Common myeloid progenitor, CD34-positive (primary cell): ENCODE results near the gene NDUFA11.

Experiments used
- CTCF ChIA-PET: fragments of 350-600 bp; sonication (Branson Sonifier 250); formaldehyde crosslinking; loops from one replicate; lab custom pipeline; 2021; ENCODE audit warnings: antibody characterized with exemption; lab: Charles Lee
- POLR2A ChIA-PET: fragments of 350-600 bp; sonication (Branson Sonifier 250); formaldehyde crosslinking; loops from one replicate; lab custom pipeline; 2021; ENCODE audit warnings: antibody characterized with exemption; lab: Charles Lee
- DNase-seq, 3 donors: peaks; one replicate each; pipeline versions ENCODE4 v3.0.0 to v3.0.0-alpha.2; 2013
- H3K27ac ChIP-seq, 2 experiments: 1 replicate in 1 of 2; 2 replicates in 1 of 2; pipeline ENCODE4 v1.7.0; 2013; ENCODE audit warnings: inconsistent platforms in 2 of 2, low read length in 2 of 2, mild to moderate bottlenecking in 2 of 2, low read depth in 1 of 2, moderate library complexity in 1 of 2; ENCODE audit not compliant: severe bottlenecking in 2 of 2, insufficient read depth in 1 of 2, poor library complexity in 1 of 2
- H3K27me3 ChIP-seq, 5 experiments: replicated peaks in 2 of 5; 1 replicate in 3 of 5; 2 replicates in 2 of 5; pipeline versions ENCODE4 v1.6.1 to v1.7.0; 2013; ENCODE audit warnings: low read length in 4 of 5, mild to moderate bottlenecking in 2 of 5, moderate library complexity in 2 of 5, inconsistent platforms in 1 of 5; ENCODE audit not compliant: insufficient read depth in 5 of 5, control insufficient read depth in 4 of 5
- H3K36me3 ChIP-seq, 4 experiments: 1 replicate in 2 of 4; 2 replicates in 2 of 4; pipeline versions ENCODE4 v1.6.1 to v1.7.0; 2013; ENCODE audit warnings: low read length in 3 of 4, control low read depth in 1 of 4, mild to moderate bottlenecking in 1 of 4; ENCODE audit not compliant: control insufficient read depth in 4 of 4, insufficient read depth in 4 of 4
- H3K4me1 ChIP-seq, 4 experiments: 1 replicate in 3 of 4; 2 replicates in 1 of 4; pipeline versions ENCODE4 v1.6.1 to v1.7.1; 2013; ENCODE audit warnings: low read length in 3 of 4, mild to moderate bottlenecking in 3 of 4, control low read depth in 1 of 4, inconsistent platforms in 1 of 4, moderate library complexity in 1 of 4; ENCODE audit not compliant: control insufficient read depth in 4 of 4, insufficient read depth in 4 of 4; ENCODE audit errors: control extremely low read depth in 1 of 4
- H3K4me3 ChIP-seq, 7 experiments: 1 replicate in 4 of 7; 2 replicates in 3 of 7; pipeline versions ENCODE4 v1.5.1 to v1.7.0; 2013; ENCODE audit warnings: mild to moderate bottlenecking in 7 of 7, low read length in 6 of 7, moderate library complexity in 6 of 7, inconsistent platforms in 2 of 7, low read depth in 2 of 7, control low read depth in 1 of 7; ENCODE audit not compliant: insufficient read depth in 4 of 7, control insufficient read depth in 1 of 7; ENCODE audit errors: extremely low read depth in 1 of 7
- H3K9me3 ChIP-seq, 5 experiments: 1 replicate in 4 of 5; 2 replicates in 1 of 5; pipeline versions ENCODE4 v1.6.1 to v1.7.1; 2013; ENCODE audit warnings: low read length in 4 of 5, mild to moderate bottlenecking in 2 of 5, inconsistent platforms in 1 of 5, low read depth in 1 of 5, moderate library complexity in 1 of 5; ENCODE audit not compliant: control insufficient read depth in 4 of 5, insufficient read depth in 2 of 5; ENCODE audit errors: control extremely low read depth in 1 of 5
- WGBS: methylation state at CpG from one replicate; pipeline ENCODE4 v1.1.5; 2013; ENCODE audit not compliant: insufficient coverage; 5-methylcytosine and 5-hydroxymethylcytosine counted together

NDUFA11 gene

DNA sequence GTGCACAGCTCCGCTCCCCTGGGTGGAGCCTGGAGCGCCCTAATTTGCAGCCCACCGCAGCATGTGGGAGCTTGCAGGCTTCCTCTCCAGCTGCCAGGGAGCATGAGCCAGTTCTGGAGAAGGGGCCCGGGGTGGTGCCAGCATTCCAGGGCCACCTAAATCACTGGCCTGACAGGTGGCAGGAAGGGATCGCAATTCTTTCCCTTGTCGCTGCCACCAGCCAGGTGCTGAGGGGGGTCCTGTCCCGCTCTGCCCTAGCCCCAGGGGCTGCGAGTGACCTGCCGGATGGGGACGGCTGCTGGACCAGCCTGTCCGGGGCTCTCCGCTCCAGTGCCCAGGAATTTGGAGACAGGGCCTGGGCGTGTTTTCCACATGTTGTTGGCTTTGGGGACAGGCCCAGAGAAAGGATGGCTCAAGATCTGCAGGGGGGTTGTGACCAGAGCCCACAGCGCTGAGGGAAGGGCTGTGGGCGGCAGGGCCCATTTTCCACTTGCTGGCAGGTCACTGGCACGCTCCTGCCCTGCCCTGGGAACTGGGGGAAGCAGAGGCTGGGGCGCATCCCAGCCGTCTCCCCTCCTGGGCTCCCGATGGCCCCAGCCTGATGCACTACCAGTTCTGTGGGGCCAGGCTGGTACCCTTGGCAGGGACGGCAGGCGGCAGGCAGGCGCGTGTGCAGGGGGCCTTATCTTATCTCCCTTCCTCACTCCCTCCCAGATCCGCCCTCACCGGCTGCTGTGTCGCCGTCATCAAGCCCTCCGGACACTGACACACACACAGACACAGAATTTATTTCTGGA is 9.5 kb downstream of the NDUFA11 start:
- WGBS: 57% methylated on average over 26 of the region's 28 CpGs
- ChIA-PET CTCF (interaction anchor here (1.1 to 4.2 kb wide), 4 partner anchors 9 to 100 kb away, joined by 4 to 35 read pairs (median 6); partner anchors contain the start of genes NDUFA11 and NRTN), POLR2A (interaction anchor here (0.5 kb wide), 1 partner anchor 135 kb away, joined by 5 read pairs; no protein-coding TSS in a partner anchor)
- Histone ChIP-seq H3K4me3 (peak overlapping the region in 1 of 7 experiments; percentile 13), H3K4me1 (peaks cover 0 to 32% (median 14%) of the 10 kb centered on the region in 4 experiments), H3K9me3 (no peaks in the 10 kb centered on the region), H3K27me3 (peaks cover 0 to 33% (median 4%) of the 10 kb centered on the region in 5 experiments), H3K27ac (peak overlapping the region in 1 of 2 experiments; percentile 58), H3K36me3 (peaks cover 0 to 31% (median 17%) of the 10 kb centered on the region in 4 experiments)
- peak; percentile 75 to 91 (median 83) for DNase-seq

DNA sequence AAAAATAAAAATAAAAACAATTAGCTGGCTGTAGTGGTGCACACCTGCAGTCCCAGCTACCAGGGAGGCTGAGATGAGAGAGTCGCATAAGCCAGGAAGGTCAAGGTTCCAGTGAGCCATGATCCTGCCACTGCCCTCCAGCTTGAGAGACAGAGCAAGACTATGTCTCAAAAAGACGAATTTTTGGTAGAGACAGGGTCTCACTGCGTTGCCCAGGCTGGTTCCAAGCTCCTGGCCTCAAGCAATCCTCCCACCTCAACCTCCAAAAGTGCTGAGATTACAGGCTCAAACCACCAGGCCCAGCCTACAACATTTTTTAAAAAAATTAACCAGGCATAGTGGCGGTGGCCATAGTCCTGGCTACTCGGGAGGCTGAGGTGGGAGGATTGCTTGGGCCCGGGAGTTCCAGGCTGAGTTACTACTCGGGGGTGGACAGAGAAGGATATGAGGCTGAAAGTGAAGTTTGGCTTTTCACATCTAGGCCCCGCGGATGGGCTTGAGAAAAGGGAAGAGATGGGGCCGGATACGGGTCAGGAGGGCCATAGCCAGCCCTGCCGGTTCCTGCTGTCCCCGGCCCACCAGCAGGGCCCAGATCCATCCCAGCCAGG is 10.2 kb downstream of the NDUFA11 start:
- H3K4me3 ChIP-seq: no peak overlapping the region
- H3K27me3 ChIP-seq: peaks cover 0 to 33% (median 4%) of the 10 kb centered on the region in 5 experiments
- H3K4me1 ChIP-seq: peaks cover 0 to 32% (median 14%) of the 10 kb centered on the region in 4 experiments
- no peaks in the 10 kb centered on the region for H3K9me3 ChIP-seq
- H3K36me3 ChIP-seq: peaks cover 0 to 30% (median 17%) of the 10 kb centered on the region in 4 experiments
- DNase-seq: no peak
- 83% methylated on average over 13 of the region's 13 CpGs for WGBS
- no peak overlapping the region for H3K27ac ChIP-seq
- POLR2A ChIA-PET: interaction anchor here (0.8 kb wide), 1 partner anchor 89 kb away, joined by 3 read pairs; no protein-coding TSS in a partner anchor
- CTCF ChIA-PET: interaction anchor here (1.0 to 4.2 kb wide), 6 partner anchors 10 to 99 kb away, joined by 4 to 35 read pairs (median 5); partner anchors contain the start of genes FUT6, NDUFA11 and NRTN

GRCh38 chr19:5892772-5893275 is 10.8 kb downstream of the NDUFA11 start:
- POLR2A ChIA-PET: interaction anchor here (0.8 kb wide), 1 partner anchor 89 kb away, joined by 3 read pairs; no protein-coding TSS in a partner anchor
- H3K27ac ChIP-seq: no peak overlapping the region

DNA sequence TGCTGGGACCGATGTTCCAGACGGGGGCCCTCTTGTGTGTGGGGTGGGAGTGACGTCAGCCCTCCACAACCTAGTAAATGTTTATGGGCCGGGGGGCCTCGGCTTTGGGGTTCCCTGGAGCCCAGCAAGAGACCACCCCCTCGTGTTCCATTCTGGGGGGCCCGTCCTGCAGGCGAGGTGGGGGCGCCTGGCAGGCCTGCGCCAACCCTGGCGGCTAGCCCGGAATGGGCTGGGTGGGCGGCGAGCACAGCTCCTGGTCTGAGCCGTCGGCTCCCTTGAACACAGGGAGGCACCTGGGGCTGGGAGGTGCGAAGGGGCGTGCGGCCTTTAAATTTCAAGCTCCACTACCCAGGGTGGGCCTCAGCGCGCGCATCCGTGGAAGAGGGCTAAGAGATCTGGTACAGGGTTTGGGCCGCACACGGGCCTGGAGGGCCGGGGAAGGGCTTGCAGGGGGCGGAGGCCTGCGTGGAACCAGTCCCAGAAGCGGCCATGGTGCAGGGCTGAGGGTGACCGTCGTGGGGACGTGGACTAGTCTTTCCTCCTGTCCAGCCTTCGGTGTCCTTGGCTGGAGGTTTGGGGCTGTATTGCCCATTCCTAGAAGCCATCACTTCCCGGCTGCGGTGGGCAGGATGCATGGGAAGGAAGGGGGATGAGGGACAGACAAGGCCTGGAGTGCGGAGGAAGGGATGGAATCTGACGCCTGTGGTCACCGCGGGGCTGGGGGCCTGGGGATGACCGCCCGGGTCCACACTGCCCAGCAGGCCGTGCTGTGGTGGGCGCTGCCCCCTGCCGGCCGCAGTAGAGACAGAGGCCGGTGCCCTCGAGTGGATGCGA is 11.4 kb downstream of the NDUFA11 start:
- ChIA-PET CTCF (interaction anchor here (1.0 to 4.2 kb wide), 9 partner anchors 9 to 95 kb away, joined by 3 to 35 read pairs (median 5); partner anchors contain the start of genes FUT6, NDUFA11 and NRTN), POLR2A (no interaction called here)
- peaks cover 0 to 24% (median 14%) of the 10 kb centered on the region in 4 experiments for H3K36me3 ChIP-seq
- H3K27me3 ChIP-seq: peaks cover 0 to 33% (median 4%) of the 10 kb centered on the region in 5 experiments
- H3K9me3 ChIP-seq: no peaks in the 10 kb centered on the region
- peaks cover 0 to 32% (median 14%) of the 10 kb centered on the region in 4 experiments for H3K4me1 ChIP-seq
- DNase-seq: peak in 2 of 3 donors; percentile 36 to 41
- no peak overlapping the region for H3K4me3 ChIP-seq
- WGBS: 14% methylated on average over 38 of the region's 48 CpGs
- no peak overlapping the region for H3K27ac ChIP-seq

More at GRCh38 chr19:5892772-5893275, 10.8 kb downstream of the NDUFA11 start:
- 71% methylated on average over 8 of the region's 15 CpGs for WGBS
- Histone ChIP-seq H3K36me3 (peaks cover 0 to 28% (median 16%) of the 10 kb centered on the region in 4 experiments), H3K4me3 (no peak overlapping the region), H3K4me1 (peaks cover 0 to 32% (median 14%) of the 10 kb centered on the region in 4 experiments), H3K9me3 (no peaks in the 10 kb centered on the region), H3K27me3 (peaks cover 0 to 33% (median 4%) of the 10 kb centered on the region in 5 experiments)
- DNase-seq: no peak
- CTCF ChIA-PET: interaction anchor here (1.0 to 4.2 kb wide), 8 partner anchors 8 to 98 kb away, joined by 3 to 35 read pairs (median 5); partner anchors contain the start of genes FUT6, NDUFA11 and NRTN

DNA sequence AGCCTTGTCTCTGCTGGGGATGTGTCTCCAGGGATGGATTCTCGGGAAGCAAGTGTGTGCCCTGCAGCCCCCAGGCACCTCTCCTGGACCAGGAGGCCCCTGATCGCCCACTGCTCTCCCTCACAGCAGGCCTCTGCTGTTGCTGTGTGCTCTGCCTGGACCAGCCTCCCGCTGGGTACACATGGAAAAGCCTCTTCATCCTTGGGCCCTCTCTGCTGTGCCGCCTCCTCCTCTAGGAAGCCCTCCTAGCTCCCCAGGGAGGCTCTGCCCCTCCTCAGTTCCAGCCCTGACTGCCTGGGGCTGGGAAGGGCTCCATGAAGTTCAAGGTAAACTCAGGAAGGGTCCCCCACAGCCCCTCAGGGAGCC is 12.0 kb downstream of the NDUFA11 start:
- H3K4me1 ChIP-seq: peaks cover 0 to 32% (median 14%) of the 10 kb centered on the region in 4 experiments
- no peak for DNase-seq
- CTCF ChIA-PET: interaction anchor here (1.2 to 4.2 kb wide), 6 partner anchors 9 to 94 kb away, joined by 3 to 35 read pairs (median 6); partner anchors contain the start of gene NRTN
- no peak overlapping the region for H3K4me3 ChIP-seq
- H3K9me3 ChIP-seq: no peaks in the 10 kb centered on the region
- H3K27me3 ChIP-seq: peaks cover 0 to 33% (median 4%) of the 10 kb centered on the region in 5 experiments
- peaks cover 0 to 20% (median 9%) of the 10 kb centered on the region in 4 experiments for H3K36me3 ChIP-seq
- POLR2A ChIA-PET: no interaction called here
- WGBS: 65% methylated on average over 2 of the region's 4 CpGs
- H3K27ac ChIP-seq: no peak overlapping the region

GRCh38 chr19:5890099-5890498 is 13.5 kb downstream of the NDUFA11 start:
- H3K4me1 ChIP-seq: peaks cover 0 to 25% (median 13%) of the 10 kb centered on the region in 4 experiments
- ChIA-PET CTCF (interaction anchor here (1.2 to 4.2 kb wide), 3 partner anchors 78 to 86 kb away, joined by 4 to 35 read pairs (median 4); partner anchors contain the start of gene NRTN), POLR2A (interaction anchor here (0.6 kb wide), 1 partner anchor 9 kb away, joined by 4 read pairs; no protein-coding TSS in a partner anchor)
- 62% methylated on average over 5 of the region's 10 CpGs for WGBS
- peaks cover 0 to 5% (median 2%) of the 10 kb centered on the region in 4 experiments for H3K36me3 ChIP-seq
- H3K4me3 ChIP-seq: no peak overlapping the region
- H3K9me3 ChIP-seq: no peaks in the 10 kb centered on the region
- no peak for DNase-seq
- no peak overlapping the region for H3K27ac ChIP-seq
- H3K27me3 ChIP-seq: peaks cover 0 to 33% (median 4%) of the 10 kb centered on the region in 5 experiments
